Colonic mucosa (tissue), 4 donors: ENCODE measurements around the gene GALNT13. TPM values are rescaled to one million over a fixed set of nuclear protein-coding genes. Genes with fewer than 3 reads are reported as not detected.

ENCODE experiments used
- DNase-seq: peaks from one replicate; pipeline ENCODE4 v3.0.0-alpha.2; 2020
- H3K27ac ChIP-seq: fragments of 200-600 bp; one replicate; pipeline ENCODE4 v1.8.0; 2021
- H3K27me3 ChIP-seq: fragments of 200-600 bp; one replicate; pipeline ENCODE4 v1.8.0; 2021
- H3K36me3 ChIP-seq: fragments of 200-600 bp; one replicate; pipeline ENCODE4 v1.8.0; 2021
- H3K4me1 ChIP-seq: fragments of 200-600 bp; one replicate; pipeline ENCODE4 v1.8.0; 2021; ENCODE audit warnings: mild to moderate bottlenecking
- H3K4me3 ChIP-seq: fragments of 200-600 bp; one replicate; pipeline ENCODE4 v1.8.0; 2021
- H3K9ac ChIP-seq, 2 donors: one replicate each; pipeline ENCODE4 v1.7.0; 2013; ENCODE audit warnings: control low read depth in 2 of 2, low read depth in 2 of 2, low read length in 2 of 2
- H3K9me3 ChIP-seq: fragments of 200-600 bp; one replicate; pipeline ENCODE4 v1.8.0; 2021
- intact Hi-C: fragments of 100-400 bp; cut with DNase I; formaldehyde crosslinking; loops from one replicate; pipeline ENCODE4 v1.14.1; 2022
- total RNA-seq, 2 donors: library from RNA; stranded (reverse); fragmentation: NEBNext Ultra II Directional in 1 of 2; extraction: Animal tissue kit (Norgen Biotek cat#: 25700) in 1 of 2; gene quantifications; one replicate each; pipeline ENCODE4 v1.2.1, GENCODE V29; 2021
- TF ChIP-seq, protein P1 (sequence below): fragments of 200-600 bp; IDR thresholded peaks from one replicate; pipeline ENCODE4 v1.8.0; 2022; ENCODE audit warnings: antibody characterized with exemption, mild to moderate bottlenecking
- donor health status: healthy.
- donor health status: DM: no; HTN: no; CAD: no.
- donor health status: DM: no; HTN: no; CAD: no.

GALNT13 gene
- total RNA-seq, 2 donors from 2014 or later = 0.07 to 0.40 TPM

DNA sequence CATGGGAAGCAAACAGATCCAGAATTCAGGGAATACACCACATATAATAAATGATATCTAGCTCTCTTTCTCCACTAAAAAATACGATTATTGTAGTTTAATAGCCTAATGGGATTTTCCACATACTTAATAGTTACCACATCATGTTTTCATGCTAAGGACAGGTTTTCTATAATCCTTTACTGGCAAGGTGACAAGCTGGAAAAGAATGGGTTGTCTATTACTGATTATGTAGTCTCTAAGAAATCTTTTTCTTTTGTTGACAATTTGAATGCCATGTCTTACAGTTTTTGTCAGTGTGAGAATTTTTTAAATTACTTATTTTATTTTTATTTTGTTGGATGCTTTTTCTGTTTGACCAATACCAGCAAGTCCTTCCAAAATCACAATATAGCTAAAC lies 177.8 kb downstream of the GALNT13 start:
- H3K27me3 ChIP-seq = no peaks in the 10 kb centered on the region
- no peaks in the 10 kb centered on the region for H3K9me3 ChIP-seq
- no peaks in the 10 kb centered on the region for H3K36me3 ChIP-seq
- TF ChIP-seq, protein P1, sequence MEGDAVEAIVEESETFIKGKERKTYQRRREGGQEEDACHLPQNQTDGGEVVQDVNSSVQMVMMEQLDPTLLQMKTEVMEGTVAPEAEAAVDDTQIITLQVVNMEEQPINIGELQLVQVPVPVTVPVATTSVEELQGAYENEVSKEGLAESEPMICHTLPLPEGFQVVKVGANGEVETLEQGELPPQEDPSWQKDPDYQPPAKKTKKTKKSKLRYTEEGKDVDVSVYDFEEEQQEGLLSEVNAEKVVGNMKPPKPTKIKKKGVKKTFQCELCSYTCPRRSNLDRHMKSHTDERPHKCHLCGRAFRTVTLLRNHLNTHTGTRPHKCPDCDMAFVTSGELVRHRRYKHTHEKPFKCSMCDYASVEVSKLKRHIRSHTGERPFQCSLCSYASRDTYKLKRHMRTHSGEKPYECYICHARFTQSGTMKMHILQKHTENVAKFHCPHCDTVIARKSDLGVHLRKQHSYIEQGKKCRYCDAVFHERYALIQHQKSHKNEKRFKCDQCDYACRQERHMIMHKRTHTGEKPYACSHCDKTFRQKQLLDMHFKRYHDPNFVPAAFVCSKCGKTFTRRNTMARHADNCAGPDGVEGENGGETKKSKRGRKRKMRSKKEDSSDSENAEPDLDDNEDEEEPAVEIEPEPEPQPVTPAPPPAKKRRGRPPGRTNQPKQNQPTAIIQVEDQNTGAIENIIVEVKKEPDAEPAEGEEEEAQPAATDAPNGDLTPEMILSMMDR = no peak
- no peaks in the 10 kb centered on the region for H3K4me1 ChIP-seq
- no peak overlapping the region for H3K9ac ChIP-seq
- no peak overlapping the region for H3K4me3 ChIP-seq
- H3K27ac ChIP-seq = no peak overlapping the region
- no peak for DNase-seq
- intact Hi-C loops = no loop called here

GRCh38 chr2:154067124-154067523 lies 195.4 kb downstream of the GALNT13 start:
- intact Hi-C loops = no loop called here
- no peaks in the 10 kb centered on the region for H3K36me3 ChIP-seq
- DNase-seq = no peak
- no peaks in the 10 kb centered on the region for H3K4me1 ChIP-seq
- H3K4me3 ChIP-seq = no peak overlapping the region
- no peak overlapping the region for H3K9ac ChIP-seq
- TF ChIP-seq, protein P1 = no peak
- no peaks in the 10 kb centered on the region for H3K9me3 ChIP-seq
- H3K27ac ChIP-seq = no peak overlapping the region
- no peaks in the 10 kb centered on the region for H3K27me3 ChIP-seq

DNA sequence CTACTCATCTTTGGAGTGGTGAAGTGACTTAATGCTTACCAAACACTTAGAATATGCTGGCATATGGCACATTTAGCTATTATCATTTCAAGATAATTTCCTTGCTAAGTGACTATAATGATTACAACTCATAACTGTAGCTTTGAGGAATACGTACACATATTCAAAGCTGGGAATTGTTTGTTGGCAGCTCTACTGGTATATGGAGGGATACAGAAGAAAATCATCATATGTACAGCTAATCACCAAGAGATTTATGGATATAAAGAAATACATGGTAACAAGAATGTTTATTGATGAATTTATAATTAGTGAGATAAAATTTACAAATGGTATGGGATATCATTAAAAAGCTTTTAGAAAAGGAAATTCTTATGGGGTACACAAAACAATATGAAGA lies 207.2 kb downstream of the GALNT13 start:
- Histone ChIP-seq H3K9me3 (no peaks in the 10 kb centered on the region), H3K36me3 (no peaks in the 10 kb centered on the region), H3K9ac (no peak overlapping the region), H3K4me1 (no peaks in the 10 kb centered on the region), H3K27me3 (no peaks in the 10 kb centered on the region), H3K4me3 (no peak overlapping the region), H3K27ac (no peak overlapping the region)
- TF ChIP-seq, protein P1 = no peak
- intact Hi-C loops = no loop called here
- DNase-seq = no peak

DNA sequence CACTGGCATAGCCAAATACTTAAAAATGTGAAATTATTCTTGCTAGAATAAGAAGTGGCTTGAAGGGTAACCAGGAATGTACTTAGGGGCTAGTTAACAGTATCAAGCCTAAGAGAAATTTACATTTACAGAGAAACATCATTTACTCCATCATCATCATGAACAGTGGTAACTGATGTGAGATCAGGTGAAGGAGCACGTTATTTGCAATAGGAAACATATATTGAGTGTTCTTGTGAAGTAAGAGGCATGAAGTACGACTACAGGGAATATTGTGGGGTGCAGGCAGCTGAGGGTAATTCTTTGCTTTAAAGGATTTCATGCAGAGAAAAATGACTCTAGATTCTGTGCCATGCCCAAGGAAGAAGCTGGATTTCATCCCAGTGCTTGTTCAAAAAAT lies 220.8 kb downstream of the GALNT13 start:
- no peak overlapping the region for H3K9ac ChIP-seq
- H3K4me1 ChIP-seq = no peaks in the 10 kb centered on the region

GRCh38 chr2:154093856-154094255 lies 222.1 kb downstream of the GALNT13 start:
- no peaks in the 10 kb centered on the region for H3K36me3 ChIP-seq
- H3K27me3 ChIP-seq = no peaks in the 10 kb centered on the region
- TF ChIP-seq, protein P1 = no peak
- H3K4me3 ChIP-seq = no peak overlapping the region
- DNase-seq = no peak
- H3K9me3 ChIP-seq = no peaks in the 10 kb centered on the region
- no peak overlapping the region for H3K27ac ChIP-seq
- H3K4me1 ChIP-seq = no peaks in the 10 kb centered on the region
- H3K9ac ChIP-seq = no peak overlapping the region
- intact Hi-C loops = no loop called here

More for the DNA sequence above, 220.8 kb downstream of the GALNT13 start:
- H3K36me3 ChIP-seq = no peaks in the 10 kb centered on the region
- no peaks in the 10 kb centered on the region for H3K9me3 ChIP-seq
- intact Hi-C loops = no loop called here
- H3K27me3 ChIP-seq = no peaks in the 10 kb centered on the region
- no peak overlapping the region for H3K4me3 ChIP-seq
- TF ChIP-seq, protein P1 = no peak
- H3K27ac ChIP-seq = no peak overlapping the region
- no peak for DNase-seq
